Measurements from ENCODE around the gene B3GALNT2.

GRCh38 chr1:235407419-235407818 lies 96.8 kb downstream of the B3GALNT2 start:
- TF ChIP-seq, protein P1, sequence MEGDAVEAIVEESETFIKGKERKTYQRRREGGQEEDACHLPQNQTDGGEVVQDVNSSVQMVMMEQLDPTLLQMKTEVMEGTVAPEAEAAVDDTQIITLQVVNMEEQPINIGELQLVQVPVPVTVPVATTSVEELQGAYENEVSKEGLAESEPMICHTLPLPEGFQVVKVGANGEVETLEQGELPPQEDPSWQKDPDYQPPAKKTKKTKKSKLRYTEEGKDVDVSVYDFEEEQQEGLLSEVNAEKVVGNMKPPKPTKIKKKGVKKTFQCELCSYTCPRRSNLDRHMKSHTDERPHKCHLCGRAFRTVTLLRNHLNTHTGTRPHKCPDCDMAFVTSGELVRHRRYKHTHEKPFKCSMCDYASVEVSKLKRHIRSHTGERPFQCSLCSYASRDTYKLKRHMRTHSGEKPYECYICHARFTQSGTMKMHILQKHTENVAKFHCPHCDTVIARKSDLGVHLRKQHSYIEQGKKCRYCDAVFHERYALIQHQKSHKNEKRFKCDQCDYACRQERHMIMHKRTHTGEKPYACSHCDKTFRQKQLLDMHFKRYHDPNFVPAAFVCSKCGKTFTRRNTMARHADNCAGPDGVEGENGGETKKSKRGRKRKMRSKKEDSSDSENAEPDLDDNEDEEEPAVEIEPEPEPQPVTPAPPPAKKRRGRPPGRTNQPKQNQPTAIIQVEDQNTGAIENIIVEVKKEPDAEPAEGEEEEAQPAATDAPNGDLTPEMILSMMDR (IDR thresholded peaks at IDR 0.05), result no peak
- TF ChIP-seq POLR2A (IDR thresholded peaks at IDR 0.05), result no peak
